MM.1S (cell line): Measurements from ENCODE around the gene ZDHHC11.

Experiments
- DNase-seq: peaks from one replicate; pipeline ENCODE4 v3.0.0-alpha.2; 2015
- H2AFZ ChIP-seq: fragments of 300-600 bp; sonication (generic); 2 replicates; pipeline ENCODE4 v1.6.0; 2016; ENCODE audit warnings: antibody characterized with exemption, low read length
- H3F3A ChIP-seq: fragments of 300-600 bp; sonication (generic); 2 replicates; pipeline ENCODE4 v1.6.1; 2016; ENCODE audit warnings: mild to moderate bottlenecking, antibody characterized with exemption, low read length, moderate library complexity, mixed read lengths; ENCODE audit not compliant: insufficient read depth
- H3K27ac ChIP-seq: fragments of 300-600 bp; sonication (generic); 2 replicates; pipeline ENCODE4 v1.5.1; 2016; ENCODE audit warnings: mild to moderate bottlenecking, low read length
- H3K27me3 ChIP-seq: fragments of 300-600 bp; sonication (generic); replicated peaks from 2 replicates; pipeline ENCODE4 v1.6.0; 2016; ENCODE audit warnings: low read length; ENCODE audit not compliant: insufficient read depth
- H3K36me3 ChIP-seq: fragments of 300-600 bp; sonication (generic); replicated peaks from 2 replicates; pipeline ENCODE4 v1.6.1; 2016; ENCODE audit warnings: mild to moderate bottlenecking, low read length, mixed read lengths; ENCODE audit not compliant: insufficient read depth
- H3K4me1 ChIP-seq: fragments of 300-600 bp; sonication (generic); 2 replicates; pipeline ENCODE4 v1.6.1; 2016; ENCODE audit warnings: low read length, mixed read lengths
- H3K4me2 ChIP-seq: fragments of 300-600 bp; sonication (generic); 2 replicates; pipeline ENCODE4 v1.6.0; 2016; ENCODE audit warnings: low read depth, low read length
- H3K4me3 ChIP-seq: fragments of 300-600 bp; sonication (generic); 2 replicates; pipeline ENCODE4 v1.5.1; 2016; ENCODE audit warnings: low read length, mixed read lengths
- H3K79me2 ChIP-seq: fragments of 300-600 bp; sonication (generic); 2 replicates; pipeline ENCODE4 v1.6.1; 2016; ENCODE audit warnings: mixed run types, low read length, mixed read lengths
- H3K9ac ChIP-seq: fragments of 300-600 bp; sonication (generic); 2 replicates; pipeline ENCODE4 v1.6.1; 2016; ENCODE audit warnings: low read length, mixed read lengths
- H3K9me2 ChIP-seq: fragments of 300-600 bp; sonication (generic); replicated peaks from 2 replicates; pipeline ENCODE4 v1.6.1; 2016; ENCODE audit warnings: mild to moderate bottlenecking, low read length, mixed read lengths; ENCODE audit not compliant: insufficient read depth
- H3K9me3 ChIP-seq: fragments of 300-600 bp; sonication (generic); replicated peaks from 2 replicates; pipeline ENCODE4 v1.6.1; 2016; ENCODE audit warnings: mild to moderate bottlenecking, low read length, mixed read lengths; ENCODE audit not compliant: insufficient read depth
- H4K20me1 ChIP-seq: fragments of 300-600 bp; sonication (generic); 2 replicates; pipeline ENCODE4 v1.6.1; 2016; ENCODE audit warnings: mild to moderate bottlenecking, low read length, moderate library complexity, mixed read lengths; ENCODE audit not compliant: insufficient read depth
- EZH2 ChIP-seq: fragments of 300-600 bp; sonication (generic); optimal IDR thresholded peaks from 2 replicates; pipeline ENCODE3; 2017; ENCODE audit warnings: low read depth, mild to moderate bottlenecking, antibody characterized with exemption, low read length, mixed read lengths
- EZH2phosphoT487 ChIP-seq: fragments of 300-600 bp; sonication (generic); IDR thresholded peaks from 2 replicates; pipeline ENCODE4 v1.6.1; 2018; ENCODE audit warnings: antibody characterized with exemption, low read length
- TF ChIP-seq, protein P1 (sequence below): fragments of 300-600 bp; sonication (generic); IDR thresholded peaks from 2 replicates; pipeline ENCODE4 v1.5.1; 2016; ENCODE audit warnings: antibody characterized with exemption, low read length, mixed read lengths

The ZDHHC11 gene

DNA sequence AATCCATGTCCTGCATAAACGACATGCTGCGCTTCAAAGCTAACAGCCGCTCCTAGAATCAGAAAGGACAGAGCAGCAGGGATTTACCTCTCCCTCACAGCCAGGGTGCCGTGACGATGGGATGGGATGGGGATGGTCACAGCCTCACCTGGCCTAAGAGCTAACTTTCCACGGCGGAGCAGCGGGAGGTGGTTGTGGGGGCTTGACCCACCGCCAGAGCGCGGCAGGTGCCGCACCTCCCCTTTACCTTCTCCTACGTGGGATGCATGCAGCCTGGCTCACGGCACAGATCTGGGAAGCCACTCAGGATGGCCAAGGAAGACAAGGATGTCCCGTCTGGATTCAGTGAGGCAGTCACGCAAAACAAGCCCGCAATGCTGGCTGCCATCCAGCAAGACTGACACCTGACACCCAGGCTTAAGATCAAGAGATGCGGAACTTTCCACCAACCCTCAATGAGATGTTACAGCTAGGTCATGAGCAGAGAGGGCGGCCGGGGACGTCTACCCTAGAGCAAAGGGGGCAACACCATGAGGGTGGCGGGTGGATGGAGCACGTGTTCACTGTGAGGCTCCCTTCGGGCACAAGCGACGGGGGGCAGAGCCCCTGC lies 36.0 kb upstream of the ZDHHC11 start:
- Histone ChIP-seq H3F3A (no peaks in the 10 kb centered on the region; the same call in 1 of the 2 replicates), H3K27ac (no peak overlapping the region), H3K4me3 (no peak overlapping the region), H2AFZ (no peak overlapping the region), H3K36me3 (peaks cover 41% of the 10 kb centered on the region), H3K9ac (no peak overlapping the region), H3K9me2 (no peaks in the 10 kb centered on the region), H3K9me3 (no peaks in the 10 kb centered on the region), H4K20me1 (no peaks in the 10 kb centered on the region), H3K4me1 (peaks cover 9% of the 10 kb centered on the region; the same call in 1 of the 2 replicates), H3K27me3 (no peaks in the 10 kb centered on the region), H3K4me2 (no peak overlapping the region), H3K79me2 (peaks cover 97% of the 10 kb centered on the region)
- DNase-seq: no peak
- TF ChIP-seq EZH2 (no peak), EZH2phosphoT487 (no peak)
- TF ChIP-seq, protein P1, sequence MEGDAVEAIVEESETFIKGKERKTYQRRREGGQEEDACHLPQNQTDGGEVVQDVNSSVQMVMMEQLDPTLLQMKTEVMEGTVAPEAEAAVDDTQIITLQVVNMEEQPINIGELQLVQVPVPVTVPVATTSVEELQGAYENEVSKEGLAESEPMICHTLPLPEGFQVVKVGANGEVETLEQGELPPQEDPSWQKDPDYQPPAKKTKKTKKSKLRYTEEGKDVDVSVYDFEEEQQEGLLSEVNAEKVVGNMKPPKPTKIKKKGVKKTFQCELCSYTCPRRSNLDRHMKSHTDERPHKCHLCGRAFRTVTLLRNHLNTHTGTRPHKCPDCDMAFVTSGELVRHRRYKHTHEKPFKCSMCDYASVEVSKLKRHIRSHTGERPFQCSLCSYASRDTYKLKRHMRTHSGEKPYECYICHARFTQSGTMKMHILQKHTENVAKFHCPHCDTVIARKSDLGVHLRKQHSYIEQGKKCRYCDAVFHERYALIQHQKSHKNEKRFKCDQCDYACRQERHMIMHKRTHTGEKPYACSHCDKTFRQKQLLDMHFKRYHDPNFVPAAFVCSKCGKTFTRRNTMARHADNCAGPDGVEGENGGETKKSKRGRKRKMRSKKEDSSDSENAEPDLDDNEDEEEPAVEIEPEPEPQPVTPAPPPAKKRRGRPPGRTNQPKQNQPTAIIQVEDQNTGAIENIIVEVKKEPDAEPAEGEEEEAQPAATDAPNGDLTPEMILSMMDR: no peak

DNA sequence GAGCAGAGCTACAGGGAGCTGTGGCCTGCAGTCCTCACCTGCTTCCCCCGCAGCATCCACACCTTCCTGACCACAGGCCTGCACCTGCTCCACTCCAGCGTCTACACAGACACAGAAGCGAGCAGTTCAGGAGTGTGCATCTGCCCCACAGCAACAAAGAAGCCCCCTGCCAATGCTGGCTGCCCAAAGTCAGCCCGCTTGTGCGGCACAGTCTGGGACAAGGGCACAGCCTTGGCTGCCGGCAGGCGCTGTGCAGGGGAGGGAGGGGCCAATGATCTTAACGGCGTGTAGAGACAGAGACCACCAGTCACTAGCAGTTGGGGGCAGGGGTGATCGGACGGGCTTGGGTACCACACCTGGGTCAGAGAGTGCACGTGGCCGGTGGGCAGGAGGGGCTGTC lies 35.2 kb upstream of the ZDHHC11 start:
- Histone ChIP-seq H4K20me1 (no peaks in the 10 kb centered on the region), H3K36me3 (peaks cover 41% of the 10 kb centered on the region), H3F3A (no peaks in the 10 kb centered on the region; the same call in 1 of the 2 replicates), H3K4me3 (no peak overlapping the region), H3K9ac (no peak overlapping the region), H3K9me3 (no peaks in the 10 kb centered on the region), H3K9me2 (no peaks in the 10 kb centered on the region), H3K4me1 (0 out of 2 replicates have a peak, but pooled peaks cover 1% of the 10 kb centered on the region), H3K27ac (no peak overlapping the region), H3K79me2 (peaks cover 97% of the 10 kb centered on the region), H3K4me2 (no peak overlapping the region), H3K27me3 (no peaks in the 10 kb centered on the region), H2AFZ (no peak overlapping the region)
- no peak for TF ChIP-seq EZH2
- no peak for TF ChIP-seq EZH2phosphoT487
- TF ChIP-seq, protein P1: no peak
- no peak for DNase-seq

DNA sequence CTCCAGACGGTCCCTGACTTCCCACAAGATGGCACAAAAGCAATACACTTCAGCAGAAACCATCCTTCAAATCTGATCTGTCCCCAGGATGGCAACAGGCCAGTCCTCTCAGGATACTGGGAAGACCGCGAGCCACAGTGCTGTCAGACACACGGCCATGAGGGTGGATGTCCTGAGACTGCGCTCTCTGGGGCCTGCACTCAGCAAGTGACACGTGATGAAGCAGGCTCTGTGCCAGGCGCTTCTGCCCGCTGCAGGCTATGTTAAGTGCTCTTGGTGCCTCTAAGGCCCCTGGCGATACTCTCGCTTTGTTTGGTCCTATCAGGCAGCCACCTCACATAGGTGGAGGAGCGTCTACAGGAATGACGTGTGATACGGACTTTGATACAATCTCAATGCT lies 34.7 kb upstream of the ZDHHC11 start:
- no peaks in the 10 kb centered on the region for H4K20me1 ChIP-seq
- H3K9me3 ChIP-seq: no peaks in the 10 kb centered on the region
- TF ChIP-seq EZH2phosphoT487 (no peak), EZH2 (no peak)
- TF ChIP-seq, protein P1: no peak
- no peak overlapping the region for H3K4me3 ChIP-seq
- H3K36me3 ChIP-seq: peaks cover 41% of the 10 kb centered on the region; the same call in 1 of the 2 replicates
- H2AFZ ChIP-seq: no peak overlapping the region
- no peaks in the 10 kb centered on the region; the same call in 1 of the 2 replicates for H3F3A ChIP-seq
- H3K9ac ChIP-seq: no peak overlapping the region
- DNase-seq: no peak
- H3K9me2 ChIP-seq: no peaks in the 10 kb centered on the region
- H3K27ac ChIP-seq: no peak overlapping the region
- H3K27me3 ChIP-seq: no peaks in the 10 kb centered on the region
- no peak overlapping the region for H3K4me2 ChIP-seq
- peaks cover 93% of the 10 kb centered on the region for H3K79me2 ChIP-seq
- H3K4me1 ChIP-seq: no peaks in the 10 kb centered on the region
